ENCODE measurements around the gene IL20. TPM values are rescaled to one million over a fixed set of nuclear protein-coding genes. Genes with fewer than 3 reads are reported as not detected.

Gene IL20
- total and polyA plus RNA-seq, 10 of the 15 experiments (the other 5 are each of a cell fraction or from before 2014, with no cell fraction given), result 0.08 to 0.13 TPM; not detected in 8

- TF ChIP-seq CTCF (IDR thresholded peaks at IDR 0.05 in 2 of 3, conservative IDR thresholded peaks at IDR 0.05 in 1 of 3; ENCODE audit: control insufficient read depth in 2 of 3, extremely low read depth in 1 of 3, insufficient read depth in 1 of 3, low read depth in 3 of 3, low read length in 3 of 3), result no peak
- no peak for TF ChIP-seq IKZF2 (IDR thresholded peaks at IDR 0.05)
- TF ChIP-seq ZNF687 (IDR thresholded peaks at IDR 0.05), result no peak
- TF ChIP-seq NFYA (IDR thresholded peaks at IDR 0.05; ENCODE audit: borderline replicate concordance, low read depth, low read length), result no peak
These were observed 18.9 kb upstream of the IL20 start (continued) for GRCh38 chr1:206846487-206846886.

- H3K79me2 ChIP-seq (ENCODE audit: control insufficient read depth, insufficient read depth, low read length), result no peaks in the 10 kb centered on the region
- H3K4me2 ChIP-seq (ENCODE audit: control insufficient read depth, insufficient read depth), result no peak overlapping the region
- H3K27me3 ChIP-seq (replicated peaks in 1 of 2; ENCODE audit: control insufficient read depth in 2 of 2, insufficient read depth in 2 of 2, low read length in 1 of 2), result no peaks in the 10 kb centered on the region
- ChIA-PET CTCF (interaction anchor here (1.0 to 3.9 kb wide), 6 partner anchors 38 to 183 kb away, joined by 3 to 13 read pairs (median 4); no protein-coding TSS in a partner anchor), POLR2A (no interaction called here), SMC1A (ENCODE audit: uncharacterized antibody, unreplicated experiment) (interaction anchor here (0.9 to 2.3 kb wide), 5 partner anchors 12 to 135 kb away, joined by 3 to 7 read pairs (median 4); no protein-coding TSS in a partner anchor), RAD21 (ENCODE audit: unreplicated experiment) (no interaction called here)
- no peak for FAIRE-seq
- H3K36me3 ChIP-seq (ENCODE audit: control insufficient read depth in 2 of 2, insufficient read depth in 2 of 2, low read length in 1 of 2), result no peaks in the 10 kb centered on the region
- no peaks in the 10 kb centered on the region for H3K4me1 ChIP-seq (ENCODE audit: control insufficient read depth, insufficient read depth, low read length)
- H4K20me1 ChIP-seq (ENCODE audit: control insufficient read depth, insufficient read depth), result no peaks in the 10 kb centered on the region
- H2AFZ ChIP-seq (ENCODE audit: control insufficient read depth, low read depth, low read length), result no peak overlapping the region
- intact Hi-C loops (cut with micrococcal nuclease; ENCODE audit: unreplicated experiment), result no loop called here
- no peaks in the 10 kb centered on the region for H3K9me3 ChIP-seq (replicated peaks; ENCODE audit: control insufficient read depth, insufficient read depth, low read length)
- ATAC-seq, result no peak
- BruUV-seq (replicated peaks), result no TSS peak
- H3K4me3 ChIP-seq, result no peak overlapping the region
- no peak overlapping the region for H3K27ac ChIP-seq (ENCODE audit: control insufficient read depth, insufficient read depth)
- no peak for DNase-seq (ENCODE audit: low read depth, low spot score)
- in situ Hi-C loops (cut with MboI), result no loop called here
- WGBS (ENCODE audit: insufficient coverage, insufficient replicate concordance, low lambda C conversion rate, missing lambda C conversion rate), result 89% methylated on average over 3 of the region's 3 CpGs
- H3K9ac ChIP-seq (ENCODE audit: control insufficient read depth, insufficient read depth, low read length), result no peak overlapping the region
- TF ChIP-seq RUNX3 (IDR thresholded peaks at IDR 0.05; ENCODE audit: low read length), result no peak
- no peak for TF ChIP-seq IKZF1 (conservative IDR thresholded peaks at IDR 0.05)
- no peak for TF ChIP-seq ZNF274 (IDR thresholded peaks at IDR 0.05; ENCODE audit: insufficient read depth, insufficient read length)
- TF ChIP-seq ATF3 (IDR thresholded peaks at IDR 0.05; ENCODE audit: borderline replicate concordance, extremely low read depth, low read depth, low read length), result no peak
- no peak for TF ChIP-seq SMARCA5 (IDR thresholded peaks at IDR 0.05)
- no peak for TF ChIP-seq E4F1 (IDR thresholded peaks at IDR 0.05; ENCODE audit: borderline replicate concordance, partially characterized antibody)
- TF ChIP-seq HDGF (IDR thresholded peaks at IDR 0.05), result no peak
- no peak for TF ChIP-seq NFYB (IDR thresholded peaks at IDR 0.05; ENCODE audit: insufficient read depth, low read depth, low read length)
These were observed 18.0 kb upstream of the IL20 start for GRCh38 chr1:206847337-206847834.

All from GM12878 (cell line).